CD4-positive, alpha-beta T cell treated with Interleukin-1 beta for 1 hour (primary cell): ENCODE results near the gene CP.
"Not testable (repeated sequence)": the region's sequence is repeated elsewhere in the genome, so short reads cannot be mapped to it uniquely, and the experiment has no call there.

Experiments
- DNase-seq, 2 donors: peaks; one replicate each; pipeline ENCODE4 v3.0.0-alpha.2; 2020 to 2022

CP gene

DNA sequence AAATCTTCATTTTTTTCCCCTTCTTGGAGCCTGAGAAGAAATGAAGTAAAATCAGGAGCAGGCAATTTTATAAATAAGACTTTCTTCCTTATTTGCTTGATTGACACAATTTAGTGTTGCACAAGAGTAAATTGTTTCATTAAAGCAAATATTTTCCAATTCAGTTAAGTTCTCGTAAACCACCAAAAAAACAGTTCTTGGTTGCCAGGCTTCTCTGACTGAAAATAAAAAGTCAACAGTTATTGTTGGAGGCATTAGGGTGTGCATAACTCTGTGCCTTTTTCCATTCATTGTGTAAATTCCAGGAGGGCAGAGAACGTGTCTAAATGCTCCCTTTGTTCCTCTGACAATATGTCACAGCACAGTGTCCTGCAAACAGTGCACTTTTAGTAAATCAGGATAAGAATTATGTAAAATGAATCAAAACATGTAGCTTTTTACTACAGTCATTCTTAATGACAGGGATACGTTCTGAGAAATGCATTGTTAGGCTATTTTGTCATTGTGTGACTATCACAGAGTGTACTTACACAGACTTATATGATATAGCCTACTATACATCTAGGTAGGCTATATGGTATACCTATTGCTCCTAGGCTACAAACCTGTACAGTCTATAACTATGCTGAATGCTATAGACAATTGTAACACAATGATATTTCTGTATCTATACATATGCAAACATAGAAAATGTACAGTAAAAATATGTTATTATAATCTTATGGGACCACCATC is at the start of gene CP:
Gene CP (minus strand): TSS at position 47 of the 735 bp plus-strand sequence. CDS start 37 bp downstream, at position 10.
- DNase-seq, result no peak

DNA sequence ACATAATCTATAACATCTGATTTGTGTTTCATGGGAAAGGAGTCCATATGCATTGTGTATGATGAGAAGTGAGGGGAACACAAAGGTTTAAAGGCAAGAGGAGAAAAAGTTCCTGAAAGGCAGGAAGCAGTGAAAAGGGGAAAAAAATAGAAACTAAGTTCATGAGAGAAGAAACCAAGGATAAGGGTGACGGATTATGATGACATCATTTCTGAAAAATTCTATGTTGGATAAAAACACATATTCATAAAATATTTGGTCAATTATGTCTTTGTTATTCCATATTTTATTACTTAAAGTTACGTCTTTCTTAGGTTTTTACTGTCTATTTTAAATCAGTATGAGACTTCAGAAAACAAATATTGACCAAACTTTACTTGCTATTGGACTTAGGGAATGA is 48.6 kb upstream of the CP start:
- DNase-seq, result no peak

DNA sequence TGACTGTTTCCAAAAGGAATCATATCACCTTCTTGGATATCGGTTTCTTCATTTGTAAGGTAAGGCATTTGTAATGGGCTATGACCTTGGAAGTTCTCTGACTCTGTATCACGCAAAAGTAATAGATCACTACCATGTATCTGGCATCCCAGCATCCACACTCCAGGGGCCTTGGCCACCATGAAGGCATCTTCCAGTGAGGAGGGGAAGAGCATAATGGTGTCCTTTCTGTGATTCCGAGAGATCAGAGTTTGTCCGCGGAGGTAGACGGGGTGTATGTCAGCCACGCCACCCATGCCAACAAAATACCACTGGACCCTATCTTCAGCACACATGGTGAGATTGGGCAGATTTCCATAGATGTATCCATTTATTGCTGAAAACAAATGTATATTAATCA is 48.1 kb upstream of the CP start:
- no peak for DNase-seq

DNA sequence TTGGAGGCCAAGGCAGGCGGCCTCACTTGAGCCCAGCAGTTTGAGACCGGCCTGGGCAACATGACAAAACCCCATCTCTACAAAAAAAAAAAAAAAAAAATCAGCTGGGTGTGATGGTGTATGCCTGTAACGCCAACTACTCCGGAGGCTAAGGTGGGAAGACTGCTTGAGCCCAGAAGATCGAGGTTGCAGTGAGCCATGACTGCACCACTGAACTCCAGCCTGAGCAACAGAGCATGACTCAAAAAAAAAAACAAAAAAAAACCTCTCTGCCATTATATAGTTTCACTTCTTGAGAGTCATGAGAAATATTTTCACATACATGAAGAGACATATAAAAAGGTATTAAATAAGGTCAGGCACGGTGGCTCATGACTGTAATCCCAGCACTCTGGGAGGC is 45.9 kb upstream of the CP start:
- no peak for DNase-seq

DNA sequence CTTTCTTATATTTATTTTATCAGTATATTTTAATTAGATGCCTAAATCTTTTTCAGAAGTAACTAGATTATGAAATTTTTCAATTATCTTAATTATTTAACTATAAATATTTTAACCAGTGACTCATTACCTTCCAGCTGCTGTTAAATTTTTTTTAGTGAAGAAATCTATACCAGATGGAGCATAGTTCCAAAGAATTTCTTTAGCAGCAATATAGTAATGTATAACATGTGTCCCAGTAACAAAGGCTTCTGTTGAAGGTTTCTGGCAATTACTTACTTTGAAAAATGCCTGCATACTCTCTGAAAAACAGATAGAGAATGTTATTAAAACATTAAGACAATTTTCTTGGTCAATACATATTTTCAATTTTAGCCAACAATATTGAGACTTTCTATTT is 45.1 kb upstream of the CP start:
- DNase-seq, result no peak

DNA sequence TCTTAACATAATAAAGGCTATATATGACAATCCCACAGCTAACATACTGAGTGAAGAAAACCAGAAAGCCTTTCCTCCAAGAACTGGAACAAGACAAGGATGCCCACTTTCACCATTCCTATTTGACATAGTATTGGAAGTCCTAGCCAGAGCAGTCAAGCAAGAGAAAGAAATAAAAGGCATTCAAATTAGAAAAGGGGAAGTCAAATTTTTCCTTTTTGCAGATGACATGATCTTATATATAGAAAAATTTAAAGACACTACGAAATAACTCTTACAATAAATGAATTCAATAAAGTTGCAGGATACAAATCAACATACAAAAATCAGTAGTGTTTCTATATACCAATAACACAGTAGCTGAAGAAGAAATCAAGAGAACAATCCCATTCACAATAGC is 42.2 kb upstream of the CP start:
- no peak for DNase-seq

DNA sequence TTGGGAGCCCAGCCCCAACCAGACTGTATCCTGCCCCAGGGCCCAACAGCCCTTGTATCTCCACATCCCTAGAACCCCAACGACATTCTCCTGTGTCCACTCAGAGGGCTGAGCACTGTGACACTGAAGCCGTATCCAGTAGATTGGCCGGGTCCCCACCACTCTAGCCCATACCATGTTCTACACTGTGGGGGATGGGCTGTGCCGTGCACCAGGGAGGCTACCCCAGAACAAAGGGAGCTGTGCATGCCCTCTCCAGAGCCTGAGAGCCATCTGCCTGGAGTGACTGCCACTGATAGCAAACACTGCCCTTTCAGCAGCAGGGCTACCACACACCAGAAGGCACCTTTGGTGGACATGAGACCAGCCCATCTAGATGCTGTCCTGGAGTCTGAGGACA is 37.1 kb upstream of the CP start:
- no peak for DNase-seq

DNA sequence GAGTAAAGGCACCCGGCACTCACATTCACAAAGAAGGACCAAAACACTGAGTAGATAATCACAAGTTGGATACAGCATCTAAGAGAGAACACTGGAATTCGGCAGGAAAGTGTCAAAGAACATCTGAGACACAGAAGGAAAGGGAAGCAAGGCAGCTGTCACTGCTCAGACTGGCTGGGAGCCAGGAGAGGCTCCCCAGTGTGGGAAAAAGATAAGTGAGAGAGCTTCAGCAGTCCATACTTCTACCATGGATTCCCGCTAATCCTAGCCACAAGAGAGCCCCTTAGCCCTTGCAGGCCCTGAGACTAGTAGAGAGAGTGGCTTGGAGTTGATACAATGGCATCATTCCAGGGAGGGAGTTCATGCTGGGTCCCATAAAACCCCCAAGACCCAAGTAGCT is 36.7 kb upstream of the CP start:
- DNase-seq, result no peak

DNA sequence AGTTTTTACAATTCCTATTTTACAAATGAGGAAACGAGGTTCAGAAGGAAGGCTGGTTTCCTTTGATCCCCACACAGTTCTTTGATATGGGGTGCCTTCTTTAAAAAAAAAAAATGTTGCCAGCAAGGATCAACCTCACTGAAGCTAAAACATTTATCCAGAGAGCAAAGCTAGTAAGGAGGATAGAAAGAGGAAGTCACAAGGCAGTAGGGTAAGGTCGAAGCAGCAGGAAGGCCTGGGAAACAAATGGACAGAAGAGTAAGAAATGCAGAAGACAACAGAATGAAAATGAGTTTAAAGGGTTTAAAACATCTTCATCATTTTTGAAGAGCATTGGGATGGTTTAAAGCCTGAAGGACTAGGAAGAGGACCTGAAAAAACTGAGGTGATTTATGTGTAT is 30.6 kb upstream of the CP start:
- no peak for DNase-seq

DNA sequence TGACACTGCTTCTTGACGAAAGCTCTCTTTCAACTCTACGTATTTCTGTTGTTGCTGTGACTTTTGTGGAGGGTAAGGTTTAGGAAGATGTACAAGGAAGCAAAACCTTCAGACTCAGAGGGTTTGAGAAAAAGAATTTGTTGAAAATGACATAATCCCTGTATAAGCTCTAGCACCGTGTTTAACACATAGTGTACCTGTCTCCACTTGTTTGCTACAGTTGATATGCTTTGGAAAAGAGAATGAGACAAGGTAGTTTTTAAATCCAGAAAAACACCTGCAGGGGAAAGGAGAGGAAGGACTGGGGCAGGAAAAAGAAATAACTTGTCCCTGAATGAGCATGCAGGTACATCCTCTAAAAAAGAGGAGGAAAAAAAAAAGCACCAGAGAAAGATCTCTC is 29.6 kb upstream of the CP start:
- no peak for DNase-seq

DNA sequence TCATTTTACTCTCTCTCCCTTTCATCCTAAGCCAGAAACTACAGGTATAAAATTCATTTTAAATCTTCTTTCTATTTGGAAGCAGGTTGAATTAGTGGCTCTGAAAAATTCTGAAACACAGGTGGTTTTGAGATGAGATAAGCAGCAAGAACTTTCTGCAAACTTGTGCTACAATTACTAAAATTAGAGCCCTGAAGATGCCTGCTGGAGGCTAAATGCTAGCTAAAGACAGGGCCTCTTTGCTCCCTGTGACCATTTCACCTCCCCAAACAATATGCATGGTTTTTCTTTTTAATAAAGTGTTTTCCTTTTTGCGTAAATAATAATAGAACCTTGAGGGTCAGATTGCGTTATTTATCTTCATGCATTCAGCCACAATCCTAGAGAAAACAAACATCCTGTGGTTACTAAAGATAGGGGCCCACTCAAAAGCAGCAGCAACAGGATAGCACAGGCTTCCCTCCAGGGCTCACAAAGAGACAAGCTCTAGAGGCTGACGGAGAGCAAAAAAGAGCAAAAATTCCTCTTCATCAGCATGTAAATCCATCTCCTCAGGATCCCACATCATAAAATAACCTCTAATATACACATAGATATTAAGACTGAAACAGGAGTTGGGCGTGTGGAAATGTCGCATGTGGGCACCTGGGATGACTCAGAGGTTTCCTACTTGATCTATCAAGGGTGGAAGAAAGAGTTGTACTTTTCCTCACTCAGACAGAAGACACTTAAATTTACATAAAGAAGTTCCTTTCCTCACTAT is 26.5 kb upstream of the CP start:
- DNase-seq, result no peak

DNA sequence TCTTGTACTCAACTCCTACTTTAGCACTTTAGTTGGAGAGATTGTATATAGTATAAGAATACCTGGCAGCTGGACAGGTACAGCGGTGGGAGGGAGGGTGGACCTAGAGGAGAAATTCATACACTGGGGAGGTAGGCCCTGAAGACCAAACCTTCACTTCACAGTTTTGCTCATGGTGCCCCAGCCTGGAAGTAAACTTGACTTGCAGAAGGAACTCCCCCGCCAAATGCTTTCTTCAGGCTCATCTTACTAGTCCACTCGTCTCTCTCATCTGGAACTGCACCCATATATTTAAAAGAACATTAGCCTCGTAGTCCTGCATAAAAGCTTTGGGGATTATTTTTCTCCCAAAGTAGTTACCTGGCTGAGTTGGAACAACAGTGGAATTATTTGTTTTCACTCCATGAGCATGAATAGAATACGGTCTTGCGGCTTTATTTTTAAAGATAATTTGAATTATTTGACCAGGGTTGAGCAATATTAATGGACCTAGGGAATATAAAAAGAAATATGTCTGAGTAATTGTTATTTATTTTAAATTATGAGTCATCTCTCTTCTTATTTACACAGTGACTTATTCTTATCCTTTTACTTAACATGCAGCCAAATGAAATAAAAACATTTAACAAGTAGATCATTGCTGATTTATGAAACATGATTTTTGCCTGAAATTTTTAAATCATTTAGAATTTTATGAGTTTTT is 25.5 kb upstream of the CP start:
- DNase-seq, result no peak

DNA sequence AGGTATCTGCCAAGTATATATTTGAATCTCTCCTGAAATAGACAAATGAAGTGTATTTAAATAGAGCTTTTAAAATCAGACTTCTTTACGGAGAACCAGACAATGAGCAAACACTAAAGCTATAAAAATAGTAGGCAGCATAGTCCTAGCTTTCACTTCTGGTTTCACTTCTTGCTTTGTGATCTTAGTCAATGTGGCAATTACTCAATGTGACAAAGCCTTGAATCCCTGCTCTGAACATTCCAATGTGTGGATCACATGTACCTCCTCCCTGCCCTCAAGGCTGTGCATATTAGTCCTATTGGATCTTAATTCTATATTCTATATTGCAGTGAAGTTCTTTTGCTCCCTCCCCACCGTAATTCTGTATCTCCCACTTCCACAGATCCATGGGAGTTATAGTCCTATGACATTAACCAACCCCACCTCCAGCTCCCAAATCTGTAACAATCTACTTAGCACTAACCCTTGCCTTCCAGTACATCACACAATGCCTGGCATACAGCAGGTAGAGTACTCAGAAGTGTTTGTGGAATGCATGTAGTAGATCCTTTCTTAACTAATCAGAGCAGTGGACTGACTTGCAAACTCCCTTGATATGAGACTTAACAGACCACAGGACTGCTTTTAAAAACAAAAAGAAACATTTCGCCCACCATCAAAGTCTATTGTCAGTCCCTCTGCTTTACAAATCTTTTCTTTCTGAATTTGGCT is 24.3 kb upstream of the CP start:
- peak in 1 of 2 donors; percentile 2 for DNase-seq

DNA sequence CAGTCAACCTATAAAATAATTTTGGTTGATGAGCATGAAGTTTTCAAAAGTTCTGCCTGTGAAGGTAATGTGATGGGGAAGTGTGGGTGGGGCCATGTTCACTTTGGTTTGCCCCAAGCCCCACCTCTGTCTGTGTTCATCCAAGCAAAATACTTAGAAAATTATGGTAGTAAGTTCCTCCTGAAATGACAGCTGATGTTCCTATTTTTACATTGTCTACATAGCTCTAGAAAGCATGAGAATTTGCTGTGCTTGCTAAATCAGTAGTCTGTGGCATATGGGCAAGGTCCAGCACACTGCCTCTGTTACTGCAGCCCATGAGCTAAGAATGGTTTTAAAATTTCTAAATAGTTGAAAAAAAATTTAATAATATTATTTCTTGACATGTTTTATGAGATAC is 21.9 kb upstream of the CP start:
- peak in 1 of 2 donors; percentile 13 for DNase-seq

DNA sequence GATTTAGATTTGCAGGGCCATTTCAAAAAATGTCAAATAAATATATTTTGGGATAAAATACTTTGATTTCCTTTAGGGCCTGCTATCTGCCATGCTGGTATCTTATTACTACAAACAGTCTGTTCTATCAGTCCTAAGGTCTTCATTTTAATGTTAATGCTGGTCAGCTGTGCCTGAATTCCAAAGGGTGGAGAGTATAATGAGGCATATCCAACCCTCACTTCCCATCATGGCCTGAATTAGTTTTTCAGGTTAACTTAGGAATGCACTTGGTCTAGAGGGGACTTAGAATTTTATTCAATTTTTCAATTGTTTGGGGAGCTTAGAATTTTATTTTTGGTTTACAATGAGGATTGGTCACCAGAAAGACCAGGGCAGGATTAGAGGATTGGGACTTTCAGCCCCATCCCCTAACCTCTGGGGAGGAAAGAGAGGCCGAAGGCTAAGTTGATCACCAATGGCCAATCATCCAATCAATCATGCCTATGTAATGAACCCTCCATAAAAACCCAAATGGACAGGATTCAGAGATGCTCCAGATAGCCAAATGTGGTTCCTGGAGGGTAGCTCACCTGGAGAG is 17.8 kb upstream of the CP start:
- DNase-seq, result no peak

DNA sequence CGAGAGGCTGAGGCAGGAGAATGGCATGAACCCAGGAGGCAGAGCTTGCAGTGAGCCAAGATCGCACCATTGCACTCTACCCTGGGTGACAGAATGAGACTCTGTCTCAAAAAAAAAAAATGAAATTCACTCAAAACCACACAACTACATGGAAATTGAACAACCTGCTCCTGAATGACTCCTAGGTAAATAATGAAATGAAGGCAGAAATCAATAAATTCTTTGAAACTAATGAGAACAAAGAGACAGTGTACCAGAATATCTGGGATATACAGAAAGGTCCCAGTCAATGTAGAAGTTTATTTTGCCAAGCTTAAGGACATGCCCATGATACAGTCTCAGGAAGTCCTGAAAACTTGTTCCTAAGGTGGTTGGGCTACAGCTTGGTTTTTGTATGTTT is 16.6 kb upstream of the CP start:
- not testable (repeated sequence) for DNase-seq

DNA sequence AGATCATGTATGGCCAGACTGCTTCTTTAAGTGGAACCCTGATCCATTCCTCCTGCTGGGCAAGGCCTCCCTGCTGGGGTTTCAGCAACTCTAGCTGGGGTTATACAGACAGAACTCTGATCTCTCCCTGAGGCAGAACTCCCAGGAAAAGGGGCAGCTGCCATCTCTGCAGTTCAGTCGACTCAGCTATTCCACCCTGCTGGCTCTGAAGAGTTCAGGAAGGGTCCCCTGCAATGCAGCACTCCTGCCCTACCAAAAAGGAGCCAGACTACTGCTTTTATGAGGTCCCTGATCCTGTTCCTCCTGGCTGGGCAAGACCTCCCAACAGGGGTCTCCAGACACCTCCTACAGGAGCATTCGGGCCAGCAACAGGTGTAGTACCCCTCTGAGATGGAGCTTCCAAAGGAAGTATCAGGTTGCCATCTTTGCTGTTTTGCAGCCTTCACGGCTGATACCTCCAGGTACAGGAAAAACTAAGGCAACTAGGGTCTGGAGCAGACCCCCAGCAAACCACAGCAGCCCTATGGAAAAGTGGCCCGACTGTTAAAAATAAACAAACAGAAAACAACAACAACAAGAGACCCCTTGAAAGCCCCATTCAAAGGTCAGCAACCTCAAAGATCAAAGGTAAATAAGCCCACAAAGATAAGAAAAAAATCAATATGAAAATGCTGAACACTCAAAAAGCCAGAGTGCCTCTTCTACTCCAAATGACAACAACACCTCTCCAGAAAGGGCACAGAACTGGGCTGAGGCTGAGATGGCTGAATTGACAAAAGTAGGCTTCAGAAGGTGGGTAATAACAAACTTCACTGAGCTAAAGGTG is 14.2 kb upstream of the CP start:
- DNase-seq, result no peak

DNA sequence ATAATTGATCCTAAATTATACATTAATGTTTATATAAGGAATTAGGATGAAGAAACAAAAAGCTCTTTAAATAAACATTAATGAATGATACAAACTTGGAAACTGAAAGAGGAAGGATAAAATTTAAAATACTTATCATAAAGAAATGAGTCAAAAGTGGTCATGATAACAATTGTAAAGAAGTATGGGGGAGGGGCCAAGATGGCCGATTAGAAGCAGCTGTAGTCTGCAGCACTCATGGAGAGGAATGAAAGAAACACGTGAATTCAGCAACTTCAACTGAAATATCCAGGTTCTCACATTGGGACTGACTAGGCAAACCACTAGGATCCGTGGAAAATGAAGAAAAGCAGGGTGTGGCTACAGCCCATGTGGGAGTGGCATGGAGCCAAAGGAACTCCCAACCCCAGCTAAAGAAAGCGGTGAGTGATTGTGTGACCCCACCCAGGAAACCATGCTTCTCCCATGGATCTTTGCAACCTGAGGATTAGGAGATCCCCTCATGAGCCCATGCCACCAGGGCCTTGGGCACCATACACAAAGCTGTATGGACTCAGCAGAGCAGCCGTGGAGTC is 13.1 kb upstream of the CP start:
- DNase-seq, result no peak

DNA sequence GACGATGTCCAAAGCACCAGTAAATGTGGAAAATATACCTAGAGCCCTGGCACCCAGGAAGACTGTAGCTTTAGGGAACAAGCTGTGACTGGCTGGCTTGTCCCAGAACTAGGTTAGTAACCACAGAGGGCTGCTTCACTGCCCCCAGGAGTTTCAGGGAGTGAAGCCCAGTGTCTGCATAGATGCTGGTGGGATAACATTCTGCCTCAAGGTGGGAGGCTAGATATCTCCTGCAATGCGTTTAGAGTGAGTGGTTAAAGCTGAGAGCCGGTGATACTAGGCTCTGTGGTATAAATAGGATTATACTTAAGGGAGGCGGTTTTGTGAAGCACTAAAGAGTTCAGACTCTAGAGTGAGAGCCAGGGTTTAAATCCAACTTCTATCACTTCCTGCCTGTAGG is 11.7 kb upstream of the CP start:
- DNase-seq, result no peak

DNA sequence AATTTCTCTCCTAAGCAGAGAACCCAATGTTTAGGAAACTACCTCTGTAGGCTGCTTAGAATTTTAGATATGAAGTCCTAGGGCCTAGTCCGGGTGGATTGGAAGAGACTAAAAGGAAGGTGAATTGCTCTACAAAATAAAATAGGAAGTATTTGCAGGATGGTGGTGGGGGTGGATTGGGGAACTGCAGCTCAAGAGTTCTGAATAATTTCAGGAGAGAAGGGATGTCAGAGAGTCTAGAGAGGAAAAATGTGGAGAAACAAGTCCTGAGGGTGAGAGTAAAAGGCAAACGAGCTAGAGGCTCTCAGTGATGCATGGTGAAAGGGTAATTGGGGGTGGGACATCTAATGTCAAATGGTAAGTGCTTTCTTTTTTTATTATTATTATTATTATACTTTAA is 10.2 kb upstream of the CP start:
- DNase-seq, result no peak

DNA sequence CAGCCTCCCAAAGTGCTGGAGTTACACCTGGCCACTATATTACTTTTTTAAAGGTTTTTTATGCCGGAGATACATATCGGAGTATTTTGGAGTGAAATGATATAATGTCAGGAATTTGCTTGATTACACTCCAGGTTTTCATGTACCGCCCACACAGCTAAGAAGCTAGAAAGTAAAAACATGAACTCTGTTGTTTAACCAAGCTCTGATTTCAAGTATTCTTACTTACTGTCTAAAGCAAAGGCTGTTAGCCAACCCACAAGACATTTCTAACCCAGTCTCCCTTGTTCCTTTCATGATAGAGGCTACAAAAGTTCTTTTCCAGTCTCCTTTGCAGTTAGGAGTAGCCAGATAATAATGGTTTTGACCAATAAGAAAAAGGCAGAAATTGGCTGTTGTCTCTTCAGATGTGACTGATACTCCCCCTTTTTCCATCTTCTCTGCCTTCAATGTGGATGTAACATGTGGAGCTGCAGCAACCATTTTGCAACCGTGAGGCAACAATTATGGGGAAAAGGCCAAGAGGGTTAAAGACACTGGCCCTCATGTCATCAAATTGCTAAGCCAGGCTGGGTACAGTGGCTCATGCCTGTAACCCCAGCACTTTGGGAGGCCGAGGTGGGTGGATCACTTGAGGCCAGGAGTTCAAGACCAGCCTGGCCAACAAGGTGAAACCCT is 6.1 kb upstream of the CP start:
- DNase-seq, result no peak
